ENCODE measurements around the gene SPEM3. TPM values are rescaled to one million over a fixed set of nuclear protein-coding genes. Genes with fewer than 3 reads are reported as not detected.

Gene SPEM3
- not detected for polyA plus RNA-seq
- long read RNA-seq, donor 1, result 0 reads
- long read RNA-seq, donor 2, result 0 reads
- long read RNA-seq, donor 3, result 0 reads
- long read RNA-seq, donor 4, result 0 reads
- long read RNA-seq, donor 5, result 0 reads
- long read RNA-seq, donor 6, result 0 reads
- long read RNA-seq, donor 7, result 0 reads
- long read RNA-seq, donor 8, result 0 reads
- long read RNA-seq, donor 9, result 0 reads
- long read RNA-seq, donor 10, result 0 reads

DNA sequence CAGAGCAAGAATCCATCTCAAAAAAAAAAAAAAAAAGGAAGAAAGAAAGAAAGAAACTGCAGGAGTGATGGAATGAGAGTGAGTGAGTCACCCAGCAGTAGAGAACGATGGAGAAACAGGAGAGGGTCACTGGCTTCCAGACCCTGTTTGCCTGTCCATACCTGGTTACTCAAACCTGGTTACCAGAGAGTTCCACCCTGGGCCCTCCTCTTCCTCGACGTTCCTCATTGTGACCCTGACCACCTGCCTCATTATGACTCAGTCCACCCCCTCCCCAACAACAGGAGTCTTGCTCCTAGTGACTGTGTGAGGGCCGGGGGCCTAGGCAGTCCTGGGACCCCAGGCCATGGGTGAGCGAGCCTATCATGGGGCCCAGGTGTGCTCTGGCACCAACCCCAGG lies at the start of gene SPEM3:
TSS of gene SPEM3 (plus strand) at position 301 of the 400 bp plus-strand sequence. CDS start at position 347, 46 bp downstream.
- DNase-seq (no peak), FAIRE-seq (no peak)
- peaks cover 0 to 3% (median 0%) of the 10 kb centered on the region in 3 donors for H3K27me3 ChIP-seq (ENCODE audit: control insufficient read depth in 3 of 3, insufficient read depth in 3 of 3, low read length in 3 of 3)
- H3K27ac ChIP-seq (ENCODE audit: low read depth in 1 of 3, low read length in 2 of 3), result no peak within 1 kb of the TSS
- H3K9me3 ChIP-seq (ENCODE audit: control insufficient read depth in 2 of 2, insufficient read depth in 1 of 2, low read depth in 1 of 2, low read length in 1 of 2), result no peaks in the 10 kb centered on the region
- H3K4me1 ChIP-seq (ENCODE audit: control insufficient read depth in 3 of 3, insufficient read depth in 2 of 3, low read depth in 1 of 3, low read length in 2 of 3), result no peaks in the 10 kb centered on the region
- no peaks in the 10 kb centered on the region for H3K36me3 ChIP-seq (ENCODE audit: control insufficient read depth in 3 of 3, insufficient read depth in 2 of 3, low read depth in 1 of 3, low read length in 3 of 3)
- no peak within 1 kb of the TSS for H3K4me3 ChIP-seq (ENCODE audit: low read depth in 1 of 3, low read length in 3 of 3)
- 42 to 72% (median 52%) methylated on average over 5 of the region's 5 CpGs for WGBS, 3 donors

DNA sequence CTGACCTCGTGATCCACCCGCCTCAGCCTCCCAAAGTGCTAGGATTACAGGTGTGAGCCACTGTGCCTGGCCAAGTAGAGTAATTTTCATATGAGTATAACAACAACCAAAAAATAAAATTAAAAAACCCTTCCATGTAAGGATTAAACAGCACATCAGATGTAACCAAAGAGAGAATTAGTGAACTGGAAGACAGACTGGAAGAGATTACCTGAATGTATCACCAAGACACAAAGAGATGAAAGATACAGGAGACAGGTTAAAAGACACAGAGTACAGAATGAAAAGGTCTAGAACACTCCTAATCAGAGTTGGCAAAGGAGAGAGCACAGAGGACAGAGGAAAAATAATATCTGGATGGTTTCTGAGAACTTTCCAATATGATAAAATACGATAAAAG lies 49.5 kb upstream of the SPEM3 start:
- Histone ChIP-seq H3K27ac (ENCODE audit: low read depth in 1 of 3, low read length in 2 of 3) (no peak overlapping the region), H3K4me3 (ENCODE audit: low read depth in 1 of 3, low read length in 3 of 3) (no peak overlapping the region), H3K9me3 (ENCODE audit: control insufficient read depth in 2 of 2, insufficient read depth in 1 of 2, low read depth in 1 of 2, low read length in 1 of 2) (peaks cover 0 to 2% of the 10 kb centered on the region in 2 donors), H3K4me1 (ENCODE audit: control insufficient read depth in 3 of 3, insufficient read depth in 2 of 3, low read depth in 1 of 3, low read length in 2 of 3) (peaks cover 0 to 20% (median 0%) of the 10 kb centered on the region in 3 donors), H3K36me3 (ENCODE audit: control insufficient read depth in 3 of 3, insufficient read depth in 2 of 3, low read depth in 1 of 3, low read length in 3 of 3) (peaks cover 0 to 9% (median 0%) of the 10 kb centered on the region in 3 donors), H3K27me3 (ENCODE audit: control insufficient read depth in 3 of 3, insufficient read depth in 3 of 3, low read length in 3 of 3) (peaks cover 0 to 21% (median 2%) of the 10 kb centered on the region in 3 donors)
- DNase-seq (no peak), FAIRE-seq (no peak)
- WGBS, 3 donors, result 91 to 98% (median 95%) methylated on average over 3 of the region's 3 CpGs

DNA sequence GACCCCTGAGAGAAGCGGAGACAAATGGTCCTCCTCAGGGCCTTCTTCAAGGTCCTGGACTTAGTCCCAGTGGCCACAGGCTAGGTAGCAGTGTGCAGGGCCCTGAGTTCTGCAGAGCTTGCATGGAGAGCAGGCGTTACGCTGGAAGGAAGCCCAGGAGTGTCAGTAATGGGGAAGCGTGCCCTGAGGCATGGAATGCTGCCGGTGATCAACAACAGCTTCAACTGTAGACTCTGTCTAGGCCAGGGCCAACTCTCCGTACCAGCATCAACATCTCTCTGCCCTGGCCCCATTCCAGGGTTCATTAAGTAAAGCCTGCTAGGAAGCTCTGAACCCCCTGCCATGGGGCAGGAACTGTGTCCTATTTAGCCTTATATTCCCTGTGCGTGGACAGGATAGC lies 48.3 kb upstream of the SPEM3 start:
- FAIRE-seq, result no peak

DNA sequence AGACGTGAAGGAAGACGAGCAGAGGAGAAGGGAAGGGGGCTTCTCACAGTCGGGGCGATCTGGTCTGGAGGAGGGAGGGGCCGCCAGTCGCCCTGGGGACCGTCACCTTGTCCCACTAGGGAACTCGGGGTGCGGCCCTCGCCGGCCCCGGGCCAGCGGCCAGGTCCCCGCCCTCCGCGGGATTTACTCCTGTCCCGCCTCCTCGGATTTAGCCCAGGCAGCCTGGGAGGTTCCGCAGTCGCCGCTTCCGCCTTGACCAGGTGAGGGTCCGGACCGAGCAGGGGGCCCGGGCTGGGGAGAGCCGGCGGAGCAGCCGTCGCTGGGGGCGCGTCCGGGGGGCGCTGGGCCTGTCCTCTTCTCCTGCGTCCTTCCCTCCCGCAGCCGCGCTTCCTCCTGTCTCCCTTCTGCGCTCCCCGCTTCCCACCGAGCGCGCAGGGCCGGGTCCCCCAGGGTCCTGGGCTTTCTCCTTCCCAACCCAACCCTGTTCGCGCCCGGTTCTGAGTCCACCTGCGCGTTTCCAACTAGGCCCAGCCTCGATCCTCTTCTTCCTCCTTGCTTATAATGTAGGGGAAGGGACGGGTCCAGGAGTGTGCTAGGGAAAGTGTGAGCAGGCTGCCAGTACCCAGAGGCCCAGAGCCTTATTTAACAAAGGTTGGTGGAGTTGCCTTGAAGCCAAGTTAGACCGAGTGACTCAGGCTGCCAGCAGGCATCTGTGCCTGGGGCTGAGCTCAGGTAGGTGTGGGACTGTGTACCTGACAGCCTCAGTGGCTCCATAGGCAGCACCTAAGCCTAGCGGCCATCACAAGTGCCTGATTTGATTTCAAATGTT lies 47.6 kb upstream of the SPEM3 start, which contains the start of gene TNK1:
TSS of gene TNK1 (plus strand) at position 235 of the 829 bp plus-strand sequence. CDS start 1,838 bp downstream, outside the sequence.
- Histone ChIP-seq H3K27ac (ENCODE audit: low read depth in 1 of 3, low read length in 2 of 3) (peak within 1 kb of the TSS; percentile 36 to 69 (median 40)), H3K36me3 (ENCODE audit: control insufficient read depth in 3 of 3, insufficient read depth in 2 of 3, low read depth in 1 of 3, low read length in 3 of 3) (peaks cover 0 to 16% (median 0%) of the 10 kb centered on the region in 3 donors), H3K9me3 (ENCODE audit: control insufficient read depth in 2 of 2, insufficient read depth in 1 of 2, low read depth in 1 of 2, low read length in 1 of 2) (peaks cover 0 to 2% of the 10 kb centered on the region in 2 donors), H3K4me3 (ENCODE audit: low read depth in 1 of 3, low read length in 3 of 3) (peak within 1 kb of the TSS; percentile 24 to 83 (median 56)), H3K27me3 (ENCODE audit: control insufficient read depth in 3 of 3, insufficient read depth in 3 of 3, low read length in 3 of 3) (peaks cover 0 to 21% (median 2%) of the 10 kb centered on the region in 3 donors), H3K4me1 (ENCODE audit: control insufficient read depth in 3 of 3, insufficient read depth in 2 of 3, low read depth in 1 of 3, low read length in 2 of 3) (peaks cover 0 to 22% (median 0%) of the 10 kb centered on the region in 3 donors)
- 3 to 7% (median 4%) methylated on average over 31 to 52 of the region's 52 CpGs for WGBS, 3 donors
- FAIRE-seq (no peak), DNase-seq (peak; percentile 78 to 85)

More for the DNA sequence above, 48.3 kb upstream of the SPEM3 start:
- Histone ChIP-seq H3K4me3 (ENCODE audit: low read depth in 1 of 3, low read length in 3 of 3) (peak overlapping the region in 2 of 3 donors; percentile 56 to 83), H3K36me3 (ENCODE audit: control insufficient read depth in 3 of 3, insufficient read depth in 2 of 3, low read depth in 1 of 3, low read length in 3 of 3) (peaks cover 0 to 13% (median 0%) of the 10 kb centered on the region in 3 donors), H3K27me3 (ENCODE audit: control insufficient read depth in 3 of 3, insufficient read depth in 3 of 3, low read length in 3 of 3) (peaks cover 0 to 21% (median 2%) of the 10 kb centered on the region in 3 donors), H3K9me3 (ENCODE audit: control insufficient read depth in 2 of 2, insufficient read depth in 1 of 2, low read depth in 1 of 2, low read length in 1 of 2) (peaks cover 0 to 2% of the 10 kb centered on the region in 2 donors), H3K27ac (ENCODE audit: low read depth in 1 of 3, low read length in 2 of 3) (peak overlapping the region in 1 of 3 donors; percentile 21), H3K4me1 (ENCODE audit: control insufficient read depth in 3 of 3, insufficient read depth in 2 of 3, low read depth in 1 of 3, low read length in 2 of 3) (peaks cover 0 to 22% (median 0%) of the 10 kb centered on the region in 3 donors)
- peak in 1 of 2 donors; percentile 49 for DNase-seq
- 21 to 35% (median 34%) methylated on average over 7 of the region's 7 CpGs for WGBS, 3 donors

DNA sequence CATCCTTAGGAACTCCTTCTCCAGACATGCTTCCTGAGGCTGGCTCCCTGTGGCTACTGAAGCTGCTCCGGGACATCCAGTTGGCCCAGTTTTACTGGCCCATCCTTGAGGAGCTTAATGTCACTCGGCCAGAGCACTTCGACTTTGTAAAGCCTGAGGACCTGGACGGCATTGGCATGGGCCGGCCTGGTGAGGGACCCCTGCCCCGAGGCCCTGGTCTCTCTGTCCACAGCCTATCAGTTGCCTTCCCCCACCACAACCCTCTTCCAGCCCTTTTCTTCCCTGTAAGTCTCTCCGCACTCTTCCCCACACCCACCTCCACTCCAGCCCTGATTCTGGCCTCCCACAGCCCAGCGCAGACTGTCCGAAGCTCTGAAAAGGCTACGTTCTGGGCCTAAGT lies 45.8 kb upstream of the SPEM3 start:
- H3K4me3 ChIP-seq (ENCODE audit: low read depth in 1 of 3, low read length in 3 of 3), result no peak overlapping the region
- 90 to 97% (median 94%) methylated on average over 10 of the region's 10 CpGs for WGBS, 3 donors
- no peak for FAIRE-seq
- H3K4me1 ChIP-seq (ENCODE audit: control insufficient read depth in 3 of 3, insufficient read depth in 2 of 3, low read depth in 1 of 3, low read length in 2 of 3), result peaks cover 0 to 22% (median 0%) of the 10 kb centered on the region in 3 donors
- DNase-seq, result no peak
- H3K36me3 ChIP-seq (ENCODE audit: control insufficient read depth in 3 of 3, insufficient read depth in 2 of 3, low read depth in 1 of 3, low read length in 3 of 3), result peaks cover 0 to 34% (median 4%) of the 10 kb centered on the region in 3 donors
- peaks cover 0 to 21% (median 2%) of the 10 kb centered on the region in 3 donors for H3K27me3 ChIP-seq (ENCODE audit: control insufficient read depth in 3 of 3, insufficient read depth in 3 of 3, low read length in 3 of 3)
- no peak overlapping the region for H3K27ac ChIP-seq (ENCODE audit: low read depth in 1 of 3, low read length in 2 of 3)
- H3K9me3 ChIP-seq (ENCODE audit: control insufficient read depth in 2 of 2, insufficient read depth in 1 of 2, low read depth in 1 of 2, low read length in 1 of 2), result peaks cover 0 to 2% of the 10 kb centered on the region in 2 donors

DNA sequence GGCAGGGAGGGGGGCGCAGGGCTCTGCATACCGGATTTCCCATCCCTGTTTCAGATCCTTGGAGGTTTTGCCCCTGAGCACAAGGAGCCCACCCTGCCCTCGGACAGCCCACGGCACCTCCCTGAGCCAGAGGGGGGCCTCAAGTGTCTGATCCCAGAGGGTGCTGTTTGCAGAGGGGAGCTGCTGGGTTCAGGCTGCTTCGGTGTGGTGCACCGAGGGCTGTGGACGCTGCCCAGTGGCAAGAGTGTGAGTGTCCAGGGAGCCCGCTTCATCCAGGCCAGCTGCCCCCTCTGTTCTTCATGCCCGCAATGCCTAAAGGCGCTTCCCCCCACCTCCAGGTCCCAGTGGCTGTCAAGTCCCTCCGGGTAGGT lies 45.3 kb upstream of the SPEM3 start:
- peaks cover 0 to 39% (median 5%) of the 10 kb centered on the region in 3 donors for H3K36me3 ChIP-seq (ENCODE audit: control insufficient read depth in 3 of 3, insufficient read depth in 2 of 3, low read depth in 1 of 3, low read length in 3 of 3)

DNA sequence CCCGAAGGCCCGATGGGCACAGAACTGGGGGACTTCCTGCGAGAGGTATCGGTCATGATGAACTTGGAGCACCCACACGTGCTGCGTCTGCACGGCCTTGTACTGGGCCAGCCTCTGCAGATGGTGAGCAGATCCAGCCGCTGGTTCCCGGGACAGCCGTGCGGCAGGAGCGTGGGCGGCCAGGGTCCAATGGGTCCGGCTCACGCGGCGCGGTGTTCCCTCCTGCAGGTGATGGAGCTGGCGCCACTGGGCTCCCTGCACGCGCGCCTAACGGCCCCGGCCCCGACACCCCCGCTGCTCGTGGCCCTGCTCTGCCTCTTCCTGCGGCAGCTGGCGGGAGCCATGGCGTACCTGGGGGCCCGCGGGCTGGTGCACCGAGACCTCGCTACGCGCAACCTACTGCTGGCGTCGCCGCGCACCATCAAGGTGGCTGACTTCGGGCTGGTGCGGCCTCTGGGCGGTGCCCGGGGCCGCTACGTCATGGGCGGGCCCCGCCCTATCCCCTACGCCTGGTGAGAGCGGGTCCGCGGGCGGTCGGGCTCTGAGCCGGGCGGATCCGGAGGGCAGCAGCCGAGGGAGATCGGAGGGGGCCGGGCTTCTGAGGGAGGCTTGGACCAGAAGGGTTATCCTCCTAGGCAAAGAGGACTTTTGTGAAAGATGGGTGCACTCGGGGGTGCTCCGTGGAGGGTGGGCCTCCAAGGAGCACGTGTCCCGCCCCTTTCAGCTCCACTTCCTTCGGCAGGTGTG lies 44.7 kb upstream of the SPEM3 start:
- Histone ChIP-seq H3K36me3 (ENCODE audit: control insufficient read depth in 3 of 3, insufficient read depth in 2 of 3, low read depth in 1 of 3, low read length in 3 of 3) (peaks cover 0 to 44% (median 7%) of the 10 kb centered on the region in 3 donors), H3K4me3 (ENCODE audit: low read depth in 1 of 3, low read length in 3 of 3) (peak overlapping the region in 2 of 3 donors; percentile 16 to 34), H3K4me1 (ENCODE audit: control insufficient read depth in 3 of 3, insufficient read depth in 2 of 3, low read depth in 1 of 3, low read length in 2 of 3) (peaks cover 0 to 22% (median 0%) of the 10 kb centered on the region in 3 donors), H3K9me3 (ENCODE audit: control insufficient read depth in 2 of 2, insufficient read depth in 1 of 2, low read depth in 1 of 2, low read length in 1 of 2) (peaks cover 0 to 2% of the 10 kb centered on the region in 2 donors), H3K27me3 (ENCODE audit: control insufficient read depth in 3 of 3, insufficient read depth in 3 of 3, low read length in 3 of 3) (peaks cover 0 to 21% (median 2%) of the 10 kb centered on the region in 3 donors), H3K27ac (ENCODE audit: low read depth in 1 of 3, low read length in 2 of 3) (peak overlapping the region in 1 of 3 donors; percentile 22)
- FAIRE-seq, result no peak
- 27 to 87% (median 60%) methylated on average over 57 to 65 of the region's 65 CpGs for WGBS, 3 donors
- DNase-seq, result peak; percentile 31 to 79

More for the DNA sequence above, 45.3 kb upstream of the SPEM3 start:
- WGBS, 3 donors, result 84 to 90% (median 90%) methylated on average over 10 to 11 of the region's 11 CpGs
- H3K4me1 ChIP-seq (ENCODE audit: control insufficient read depth in 3 of 3, insufficient read depth in 2 of 3, low read depth in 1 of 3, low read length in 2 of 3), result peaks cover 0 to 22% (median 0%) of the 10 kb centered on the region in 3 donors
- H3K27me3 ChIP-seq (ENCODE audit: control insufficient read depth in 3 of 3, insufficient read depth in 3 of 3, low read length in 3 of 3), result peaks cover 0 to 21% (median 2%) of the 10 kb centered on the region in 3 donors
- peak overlapping the region in 2 of 3 donors; percentile 16 to 34 for H3K4me3 ChIP-seq (ENCODE audit: low read depth in 1 of 3, low read length in 3 of 3)
- H3K9me3 ChIP-seq (ENCODE audit: control insufficient read depth in 2 of 2, insufficient read depth in 1 of 2, low read depth in 1 of 2, low read length in 1 of 2), result peaks cover 0 to 2% of the 10 kb centered on the region in 2 donors
- no peak for DNase-seq
- no peak for FAIRE-seq
- H3K27ac ChIP-seq (ENCODE audit: low read depth in 1 of 3, low read length in 2 of 3), result no peak overlapping the region
